Activated T-cell treated with anti-CD3 and anti-CD28 coated beads for 1 hour (primary cell): Measurements from ENCODE around the gene CCDC188.

Experiments
- DNase-seq: peaks from one replicate; pipeline ENCODE4 v3.0.0-alpha.2; 2020; ENCODE audit warnings: low read depth

The CCDC188 gene

DNA sequence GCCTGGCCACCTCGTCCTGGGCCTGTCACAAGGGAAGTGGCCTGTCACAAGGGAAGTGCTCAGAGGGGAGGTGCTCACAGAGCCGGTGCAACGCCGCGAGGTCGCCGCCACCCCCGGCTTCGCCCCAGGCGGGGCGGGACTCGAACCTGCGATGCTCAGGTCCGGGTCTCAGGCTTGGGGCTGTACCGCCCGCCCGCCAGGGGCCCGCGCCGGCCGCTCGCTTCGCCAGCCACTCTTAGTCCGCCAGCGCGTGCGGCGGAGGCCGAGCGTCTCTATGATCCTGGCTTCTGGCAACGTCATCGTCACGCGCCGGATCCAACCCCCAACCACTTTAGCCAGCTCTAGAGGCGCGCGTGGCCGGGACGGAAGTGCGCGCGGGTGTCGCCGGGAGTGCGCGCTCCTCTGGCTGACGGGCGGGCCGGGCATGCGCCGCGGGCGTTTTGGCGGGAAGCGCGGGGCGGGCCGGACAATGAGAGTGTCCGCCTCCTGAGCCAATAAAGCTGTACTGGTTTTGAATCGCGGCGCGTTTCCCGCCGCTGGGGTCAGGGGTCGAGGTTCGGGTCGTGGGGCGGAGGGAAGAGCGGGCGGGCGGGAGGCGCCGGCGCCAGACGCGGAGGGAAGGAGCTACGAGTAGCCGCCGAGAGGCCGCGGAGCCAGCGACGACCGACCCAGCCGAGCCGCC is 33.8 kb downstream of the CCDC188 start, which contains the start of gene TRMT2A:
TRMT2A (minus strand) TSS at position 276 of the 682 bp plus-strand sequence. CDS start 320 bp downstream, outside the sequence.
- peak; percentile 91 for DNase-seq

DNA sequence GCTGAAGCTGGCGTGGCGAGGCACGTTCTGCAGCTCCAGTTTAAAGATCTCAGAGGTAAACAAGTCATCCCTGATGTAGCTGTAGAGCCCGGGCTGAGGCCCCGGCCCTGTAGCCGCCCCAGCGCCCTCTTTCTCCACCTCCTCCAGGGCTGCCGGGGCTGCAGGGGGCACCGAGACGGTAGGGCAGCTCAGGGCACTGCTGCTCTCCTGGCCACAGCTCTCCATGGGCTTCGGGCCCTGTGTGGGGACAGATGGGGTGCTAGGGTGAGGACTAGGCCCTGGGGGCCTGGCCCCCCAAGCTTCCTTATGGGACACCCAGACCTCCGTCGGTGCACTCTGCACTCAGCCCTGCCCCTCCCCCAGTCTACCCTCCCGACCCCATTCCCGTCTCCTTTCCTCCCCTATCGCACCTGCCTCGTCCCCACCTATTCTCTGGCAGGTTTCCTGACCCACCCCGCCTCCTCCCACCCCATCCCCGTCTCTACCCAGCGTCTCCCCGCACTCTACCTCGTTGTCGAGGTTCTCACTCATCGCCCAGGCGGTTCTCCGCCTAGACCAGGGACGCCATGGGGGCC is 34.4 kb downstream of the CCDC188 start:
- no peak for DNase-seq

GRCh38 chr22:20115691-20116375 is 35.0 kb downstream of the CCDC188 start, which contains the start of gene RANBP1:
Gene RANBP1 (plus strand): TSS chr22:20116104. CDS start chr22:20116185, 81 bp downstream.
- no peak for DNase-seq

DNA sequence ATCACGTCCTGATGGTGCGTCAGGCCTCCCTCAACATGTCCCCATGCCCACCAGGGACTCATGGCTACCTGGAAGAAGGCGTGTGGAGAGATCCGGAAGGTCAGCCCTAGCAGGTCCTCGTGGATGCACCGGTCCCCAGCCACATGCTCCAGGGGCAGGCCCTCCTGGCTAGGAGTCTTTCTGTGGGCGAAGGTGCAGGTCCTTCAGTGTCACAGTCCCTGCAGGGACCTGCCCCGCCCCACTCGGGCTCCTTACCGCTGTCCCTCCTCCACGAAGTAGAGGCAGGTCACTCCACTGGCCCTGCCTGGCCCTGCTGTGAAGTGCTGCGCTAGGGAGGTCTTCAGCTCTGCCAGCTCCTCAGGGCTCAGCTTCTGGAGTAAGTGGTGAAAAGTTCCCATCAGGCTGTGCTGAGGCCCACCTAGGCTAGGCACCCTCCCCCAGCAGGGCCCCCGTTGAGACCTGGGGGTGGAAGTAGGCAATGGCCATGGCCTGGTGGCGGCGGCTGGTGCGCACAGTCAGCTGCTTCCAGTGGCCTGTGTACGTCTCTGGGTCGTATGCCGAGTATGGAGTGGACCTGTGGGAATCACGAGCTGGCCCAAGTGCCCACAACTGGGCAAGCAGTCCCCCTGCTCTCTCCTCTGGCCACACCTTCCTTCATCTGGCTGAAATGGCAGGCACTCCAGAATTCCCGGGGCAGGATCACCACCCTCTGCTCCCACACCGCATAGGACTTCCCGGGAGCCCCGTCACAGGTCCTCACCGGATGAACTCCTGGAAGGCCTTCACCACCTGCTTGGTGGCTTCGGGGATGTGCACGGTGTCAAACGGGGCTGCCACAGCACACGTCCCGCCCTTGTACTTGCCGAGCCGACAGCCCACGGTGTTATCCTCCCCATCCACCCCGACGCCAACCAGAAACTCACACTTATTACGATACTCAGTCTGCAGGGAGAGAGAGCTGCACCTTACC is 36.1 kb downstream of the CCDC188 start:
- no peak for DNase-seq

DNA sequence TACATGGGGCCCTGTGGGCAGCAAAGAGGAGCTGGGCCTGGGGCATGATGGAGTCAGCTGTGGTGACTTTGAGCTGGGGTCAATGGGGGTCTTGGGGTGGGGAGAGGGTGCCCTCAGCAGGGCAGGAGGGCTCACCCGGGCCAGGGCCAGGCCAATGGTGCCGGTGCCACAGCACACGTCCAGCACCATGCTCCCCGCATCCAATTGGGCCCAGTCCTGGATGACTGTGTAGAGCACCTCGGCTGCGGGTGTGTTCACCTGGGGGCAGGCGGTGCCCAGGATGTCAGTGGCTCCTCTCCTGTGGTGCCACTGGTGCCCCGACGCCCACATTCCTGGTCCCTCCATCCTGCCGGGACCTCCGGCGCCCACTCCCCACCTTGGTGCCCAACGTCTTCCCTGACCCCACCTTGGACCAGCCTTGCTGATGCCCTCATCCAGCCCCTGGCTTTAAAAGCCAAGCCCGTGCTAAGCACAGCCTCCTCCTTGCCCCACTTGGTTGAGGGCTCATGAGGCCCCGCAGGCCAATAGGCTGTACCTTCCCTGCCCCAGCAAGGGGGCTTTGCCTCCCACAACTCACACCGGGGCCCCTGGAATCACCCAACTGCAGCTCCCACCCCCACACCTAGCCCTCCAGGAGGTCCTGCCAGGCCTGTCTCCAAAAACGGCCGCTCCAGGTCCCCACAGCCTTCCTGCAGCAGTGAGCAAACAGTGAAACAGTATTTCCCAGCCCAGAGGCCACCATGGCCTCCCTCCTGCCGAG is 37.1 kb downstream of the CCDC188 start:
- DNase-seq, result no peak

DNA sequence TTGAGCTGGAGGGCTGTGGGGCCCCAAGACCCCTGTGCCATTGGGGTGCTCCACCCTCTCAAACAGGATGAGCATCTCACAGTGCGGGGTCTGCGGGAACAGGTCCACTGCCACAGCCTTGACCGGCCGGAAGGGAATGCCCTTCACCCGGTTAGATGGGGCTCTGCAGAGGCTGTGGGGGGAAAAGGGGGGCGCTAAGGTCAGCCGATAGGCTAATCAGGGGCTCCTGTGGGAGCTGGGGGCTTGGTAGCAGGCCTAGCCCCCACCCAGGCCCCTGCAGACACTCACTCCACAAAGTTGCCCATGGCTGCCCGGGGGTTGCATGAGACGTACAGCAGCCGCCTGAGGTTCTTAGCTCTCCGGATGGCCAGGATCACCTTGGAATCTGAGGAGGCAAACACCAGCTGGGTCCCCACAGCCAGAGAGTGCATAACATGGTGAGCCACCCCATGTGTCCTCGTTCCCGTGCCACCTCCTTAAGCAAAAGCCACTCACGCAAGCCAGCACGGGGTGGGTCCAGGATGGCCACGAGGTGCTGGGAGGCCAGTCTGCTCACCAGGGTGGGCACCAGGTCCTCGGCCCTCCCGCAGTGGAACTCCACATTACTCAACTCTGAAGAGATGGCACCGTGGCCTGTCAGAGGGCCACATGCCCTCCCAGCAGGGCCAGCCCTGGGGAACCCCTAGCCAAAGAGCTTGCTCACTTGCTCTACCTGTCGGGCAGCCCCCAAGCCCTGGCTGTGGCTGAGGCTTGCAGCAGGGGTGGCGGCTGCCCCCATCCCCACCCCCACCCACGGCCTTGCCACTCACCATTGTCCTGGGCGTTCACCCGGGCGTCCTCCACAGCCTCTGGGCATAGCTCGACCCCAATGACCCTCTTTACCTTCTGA is 38.0 kb downstream of the CCDC188 start:
- DNase-seq, result no peak

DNA sequence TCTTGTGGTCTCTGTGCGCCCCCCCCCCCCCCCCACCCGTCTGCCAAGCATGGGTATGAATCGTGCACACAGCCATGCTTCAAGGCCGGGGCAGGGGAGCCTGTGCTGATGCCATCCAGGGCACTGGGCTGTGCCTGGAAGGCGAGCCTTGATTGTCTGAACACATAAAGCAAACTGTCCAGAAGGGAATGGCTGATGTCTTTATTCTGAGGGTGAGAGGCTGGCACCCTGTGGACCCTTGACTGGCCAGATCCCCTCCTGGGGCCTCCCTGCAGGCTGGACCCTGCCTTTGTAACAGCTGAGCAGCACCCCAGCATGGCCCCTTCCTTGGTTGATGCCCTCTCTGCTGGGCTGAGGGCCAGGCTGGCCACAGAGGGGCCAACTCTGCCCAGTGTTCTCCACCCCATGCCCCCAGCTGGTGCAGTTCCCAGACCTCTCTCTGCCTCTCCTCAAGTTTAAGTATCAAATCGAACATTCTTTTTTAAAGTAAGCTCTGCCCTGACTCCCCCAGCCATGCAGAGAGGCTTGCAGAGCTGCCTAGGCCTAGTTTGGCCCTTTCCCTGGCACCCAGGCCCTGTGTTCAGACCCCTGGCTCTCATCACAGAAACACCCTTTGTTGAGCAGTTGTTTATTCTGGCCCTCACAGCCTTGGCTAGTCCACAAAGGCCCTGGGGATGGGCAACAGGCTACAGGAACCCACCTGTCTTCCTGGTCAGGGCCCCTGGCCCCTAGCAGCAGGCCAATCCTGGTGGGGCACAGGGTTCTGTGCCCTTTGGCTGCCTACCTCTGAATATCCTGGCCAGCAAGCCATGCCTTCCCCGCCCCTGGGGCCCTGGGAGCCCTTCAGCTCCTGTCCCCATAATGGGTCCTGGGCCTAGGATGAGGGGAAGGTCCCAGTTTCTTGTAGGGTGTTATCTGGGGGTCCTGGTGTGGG is 38.9 kb downstream of the CCDC188 start:
- DNase-seq, result no peak

DNA sequence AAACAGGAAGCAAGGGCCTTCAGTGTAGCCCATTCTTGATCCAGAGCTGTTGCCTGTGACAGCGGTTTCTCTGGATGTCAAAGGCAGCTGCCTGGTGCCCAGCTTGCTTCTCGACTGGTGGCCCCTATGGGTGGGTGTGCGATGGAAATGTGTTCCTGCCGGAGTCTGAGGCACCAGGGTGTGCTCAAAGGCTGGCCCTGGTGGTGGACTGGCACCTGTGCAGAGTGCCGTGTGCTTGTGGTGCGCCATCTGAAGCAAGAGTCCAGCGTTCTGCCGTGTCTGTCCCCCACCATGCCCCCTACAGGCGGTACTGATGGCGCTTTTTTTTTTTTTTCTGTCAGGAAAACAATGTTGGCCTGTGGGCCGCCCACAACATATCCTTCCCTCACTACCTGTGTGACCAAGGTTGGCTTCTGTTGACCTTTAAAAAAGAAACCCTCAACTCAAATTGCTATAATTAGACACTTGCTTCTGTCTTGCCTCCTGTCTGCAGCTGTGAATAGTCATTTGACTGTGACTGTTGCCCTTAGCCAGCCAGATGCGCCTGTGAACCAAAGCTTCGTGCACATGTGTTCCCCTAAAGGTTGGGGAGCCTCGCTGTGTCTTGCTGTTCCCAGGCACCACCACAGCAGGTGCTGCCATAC is 39.7 kb downstream of the CCDC188 start:
- no peak for DNase-seq

DNA sequence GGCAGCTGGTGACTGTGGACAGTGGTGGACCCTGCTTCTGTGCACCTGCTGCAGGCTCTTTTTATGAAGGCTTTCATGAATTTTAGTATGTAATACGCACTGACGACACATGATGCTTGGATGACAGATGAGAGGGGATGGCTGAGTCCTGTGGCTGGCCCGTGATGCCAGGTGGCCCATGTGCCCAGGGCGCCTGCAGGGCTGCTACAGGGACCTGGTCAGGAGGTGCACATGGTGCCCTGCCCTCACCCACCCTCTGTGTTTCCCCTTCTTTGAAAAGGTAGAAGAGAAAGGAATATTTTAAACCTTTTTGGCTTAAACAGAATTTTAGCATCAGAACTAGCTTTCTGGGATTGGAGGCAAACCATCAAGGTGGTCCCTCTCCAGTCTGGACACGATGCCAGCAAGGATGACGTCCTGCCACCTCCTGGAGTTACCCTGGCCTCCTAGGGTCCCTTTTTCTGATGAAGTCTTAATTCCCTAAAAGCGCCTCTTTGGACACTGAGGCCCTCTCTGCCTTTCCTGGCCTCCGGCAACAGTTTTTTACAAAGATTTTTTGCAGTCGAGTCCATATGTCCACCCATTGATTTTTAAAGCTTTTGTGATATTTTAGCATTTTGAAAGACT is 40.4 kb downstream of the CCDC188 start:
- DNase-seq, result no peak

DNA sequence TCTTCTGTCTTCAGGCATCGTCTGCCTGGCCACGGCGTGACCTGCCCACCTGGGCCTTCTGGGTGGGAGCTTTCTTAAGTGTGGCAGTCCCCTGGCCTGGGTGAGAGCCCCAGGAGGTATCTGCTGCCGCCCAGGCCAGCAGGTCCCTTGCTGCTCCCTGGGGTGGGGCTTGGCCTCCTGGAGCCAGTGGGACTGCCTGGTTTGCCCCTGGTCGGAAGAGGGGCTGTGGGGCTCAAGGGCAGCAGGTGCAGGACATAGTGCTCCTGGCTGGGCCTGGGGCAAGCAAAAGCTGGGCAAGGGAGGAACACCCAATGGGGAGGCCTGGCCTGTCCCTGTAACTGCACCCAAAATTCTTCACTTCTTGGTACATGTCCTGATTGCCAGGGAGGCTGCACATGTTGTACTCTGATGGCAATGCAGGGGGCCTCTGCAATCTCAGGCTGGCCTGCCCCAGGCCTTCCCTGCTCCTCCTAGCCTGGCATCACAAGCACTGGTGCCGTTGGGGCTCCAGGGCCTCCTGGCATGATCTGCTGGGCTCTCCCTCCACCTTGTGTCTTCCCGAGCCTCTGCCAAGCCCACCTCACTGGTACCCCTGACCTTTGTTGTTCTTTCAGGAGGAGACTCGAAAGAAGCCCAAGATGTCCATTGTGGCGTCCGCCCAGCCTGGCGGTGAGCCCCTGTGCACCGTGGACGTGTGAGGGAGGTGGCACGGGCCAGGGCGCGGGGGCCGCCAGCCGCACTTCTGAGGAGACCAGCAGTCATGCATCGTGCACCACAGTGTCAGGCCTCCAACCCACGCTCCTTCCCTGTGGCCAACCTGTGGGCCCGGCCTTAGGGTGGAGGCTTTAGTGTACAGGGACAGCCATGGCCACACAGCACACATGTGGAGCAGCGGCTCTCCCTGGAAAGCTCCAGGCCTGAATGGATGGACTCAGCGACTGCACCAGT is 41.2 kb downstream of the CCDC188 start:
- no peak for DNase-seq

- DNase-seq, result no peak
These were observed 42.1 kb downstream of the CCDC188 start for GRCh38 chr22:20108757-20109230.

DNA sequence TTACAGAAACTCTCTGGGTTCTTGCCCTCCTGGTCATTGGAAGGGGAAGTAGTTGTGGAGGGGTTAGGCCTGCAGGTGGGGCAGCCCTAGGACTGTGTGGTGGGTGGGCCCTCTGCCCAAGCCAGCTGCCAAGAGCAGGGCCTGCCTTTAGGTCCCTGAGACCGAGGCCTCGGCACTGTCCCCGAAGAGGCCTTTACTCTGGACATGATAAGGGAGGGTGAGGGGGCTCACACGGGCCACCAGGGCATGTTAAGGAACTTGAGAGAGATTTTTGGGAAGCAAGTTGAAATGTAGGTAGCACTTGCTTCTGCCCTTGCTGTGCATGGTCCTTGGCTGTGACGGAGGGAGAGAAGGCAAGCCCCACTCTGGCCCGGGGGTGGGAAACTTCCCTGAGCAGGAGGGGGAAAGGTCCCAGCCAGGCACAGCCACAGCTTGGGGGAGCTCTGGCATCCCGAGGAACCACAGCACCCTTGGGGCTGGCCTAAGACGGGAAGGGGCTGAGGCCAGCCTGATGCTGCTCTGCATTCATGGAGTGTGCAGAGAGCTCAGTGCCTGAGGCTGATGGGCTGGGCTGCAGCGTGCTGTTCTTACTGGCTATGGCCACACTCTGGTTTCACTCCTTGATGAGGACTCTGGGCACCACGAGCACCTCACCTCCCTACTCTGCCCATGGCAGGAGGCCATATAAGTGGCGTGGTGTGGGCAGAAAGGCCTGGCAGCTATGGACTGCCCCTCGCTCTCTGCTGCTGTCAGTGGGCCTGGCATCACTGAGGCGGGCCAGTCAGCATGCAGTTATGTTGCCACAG is 42.7 kb downstream of the CCDC188 start:
- DNase-seq, result no peak

DNA sequence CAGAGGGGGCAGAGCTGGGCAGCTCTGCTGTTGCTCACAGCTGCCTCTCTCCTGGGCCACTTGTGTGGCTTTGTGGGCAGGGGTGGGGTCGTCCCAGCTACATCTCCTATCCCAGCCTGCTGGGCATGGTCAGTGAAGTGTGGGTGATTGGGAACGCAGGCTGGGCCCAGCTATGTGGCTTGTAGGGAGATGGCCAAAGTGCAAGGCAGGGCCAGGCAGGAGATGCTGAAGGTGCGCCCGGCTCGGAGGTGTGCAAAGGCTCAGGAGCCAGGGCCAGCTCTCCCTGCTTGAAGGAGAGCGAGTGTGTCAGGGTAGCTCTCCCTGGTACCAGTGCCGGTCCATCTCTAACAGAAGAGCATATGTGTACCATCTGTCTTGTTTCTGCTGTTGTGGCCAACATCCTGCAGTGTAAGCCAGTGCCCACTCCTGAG is 43.4 kb downstream of the CCDC188 start:
- DNase-seq, result no peak

GRCh38 chr22:20106849-20107237 is 44.0 kb downstream of the CCDC188 start:
- no peak for DNase-seq

DNA sequence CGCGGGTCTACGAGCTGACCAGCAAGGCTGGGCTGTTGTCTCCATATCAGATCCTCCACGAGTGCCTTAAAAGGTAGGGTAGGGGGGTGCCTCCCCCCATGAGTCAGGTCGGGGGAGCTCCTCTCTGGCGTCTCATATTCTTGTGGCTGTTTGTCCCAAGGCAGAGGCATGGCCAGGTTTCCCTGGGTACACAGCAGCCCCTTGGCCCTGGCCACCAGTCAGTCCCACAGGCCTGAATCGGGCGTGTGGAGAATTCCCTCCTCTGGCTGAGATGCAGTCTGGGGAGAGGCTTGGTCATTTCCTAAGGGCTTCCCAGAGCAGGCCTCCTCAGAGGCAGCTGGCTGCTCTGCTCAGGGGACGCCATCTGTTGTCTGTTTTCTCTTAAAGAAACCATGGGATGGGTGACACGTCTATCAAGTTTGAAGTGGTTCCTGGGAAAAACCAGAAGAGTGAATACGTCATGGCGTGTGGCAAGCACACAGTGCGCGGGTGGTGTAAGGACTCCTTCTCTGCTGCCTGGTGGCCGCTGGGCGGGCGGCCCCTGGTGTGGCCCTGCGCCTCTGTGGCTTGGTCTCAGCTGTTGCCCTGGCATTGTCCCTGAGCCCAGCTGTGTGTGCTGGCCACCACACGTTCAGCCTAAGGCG is 44.5 kb downstream of the CCDC188 start:
- no peak for DNase-seq
